Liver (tissue), 9 donors: ENCODE measurements around the gene BPIFA3. TPM values are rescaled to one million over a fixed set of nuclear protein-coding genes. Genes with fewer than 3 reads are reported as not detected.
A peak's percentile ranks its signal among the peaks of the same experiment; 100 is the strongest.

Experiments
- DNase-seq: peaks from one replicate; pipeline ENCODE4 v3.0.0-alpha.2; 2017; ENCODE audit warnings: low spot score
- H3K27ac ChIP-seq, 2 donors: one replicate each; pipeline ENCODE4 v1.7.0; 2013; ENCODE audit warnings: inconsistent platforms in 2 of 2, low read length in 2 of 2, control low read depth in 1 of 2, low read depth in 1 of 2, mild to moderate bottlenecking in 1 of 2
- H3K27me3 ChIP-seq, 4 donors: one replicate each; pipeline versions ENCODE4 v1.6.1 to v1.7.0; 2013; ENCODE audit warnings: low read length in 3 of 4, inconsistent platforms in 1 of 4, mild to moderate bottlenecking in 1 of 4, moderate library complexity in 1 of 4; ENCODE audit not compliant: control insufficient read depth in 4 of 4, insufficient read depth in 4 of 4
- H3K36me3 ChIP-seq, 4 donors: one replicate each; pipeline versions ENCODE4 v1.6.1 to v1.7.0; 2013; ENCODE audit warnings: low read length in 3 of 4, mild to moderate bottlenecking in 3 of 4, low read depth in 1 of 4, moderate library complexity in 1 of 4; ENCODE audit not compliant: control insufficient read depth in 4 of 4, insufficient read depth in 3 of 4
- H3K4me1 ChIP-seq, 4 donors: one replicate each; pipeline versions ENCODE4 v1.6.1 to v1.7.0; 2013; ENCODE audit warnings: low read length in 3 of 4, mild to moderate bottlenecking in 3 of 4, moderate library complexity in 1 of 4; ENCODE audit not compliant: control insufficient read depth in 4 of 4, insufficient read depth in 4 of 4
- H3K4me3 ChIP-seq, 3 donors: one replicate each; pipeline versions ENCODE4 v1.6.1 to v1.7.0; 2013; ENCODE audit warnings: low read length in 3 of 3, control low read depth in 1 of 3, low read depth in 1 of 3, mild to moderate bottlenecking in 1 of 3
- H3K9ac ChIP-seq, 2 donors: one replicate each; pipeline ENCODE4 v1.7.0; 2013; ENCODE audit warnings: low read length in 2 of 2, mild to moderate bottlenecking in 2 of 2, moderate library complexity in 2 of 2, control low read depth in 1 of 2, low read depth in 1 of 2
- H3K9me3 ChIP-seq, 4 donors: one replicate each; pipeline versions ENCODE4 v1.6.1 to v1.7.0; 2013; ENCODE audit warnings: low read length in 3 of 4; ENCODE audit not compliant: control insufficient read depth in 4 of 4
- ATF3 ChIP-seq: IDR thresholded peaks from 2 replicates; pipeline ENCODE4 v1.6.1; 2016; ENCODE audit warnings: antibody characterized with exemption
- EGR1 ChIP-seq, 2 donors: IDR thresholded peaks; 2 replicates each; pipeline ENCODE4 v1.6.1; 2016 to 2018; ENCODE audit warnings: antibody characterized with exemption in 2 of 2, low read depth in 2 of 2
- FOXA1 ChIP-seq: IDR thresholded peaks from 2 replicates; pipeline ENCODE4 v1.6.1; 2016; ENCODE audit warnings: antibody characterized with exemption
- FOXA2 ChIP-seq: IDR thresholded peaks from 2 replicates; pipeline ENCODE4 v1.6.1; 2016; ENCODE audit warnings: antibody characterized with exemption
- GABPA ChIP-seq, 2 donors: IDR thresholded peaks in 1 of 2; conservative IDR thresholded peaks in 1 of 2; 2 replicates each; pipeline ENCODE4 v1.6.1; 2016; ENCODE audit warnings: antibody characterized with exemption in 2 of 2, mild to moderate bottlenecking in 1 of 2, moderate library complexity in 1 of 2
- HNF4A ChIP-seq, 2 donors: conservative IDR thresholded peaks; 2 replicates each; pipeline ENCODE4 v1.6.1; 2016; ENCODE audit warnings: antibody characterized with exemption in 2 of 2, mild to moderate bottlenecking in 2 of 2
- HNF4G ChIP-seq: IDR thresholded peaks from 2 replicates; pipeline ENCODE4 v1.6.1; 2016; ENCODE audit warnings: antibody characterized with exemption
- JUND ChIP-seq, 2 donors: IDR thresholded peaks; 2 replicates each; pipeline ENCODE4 v1.6.1; 2016; ENCODE audit warnings: antibody characterized with exemption in 2 of 2
- NR2F2 ChIP-seq: IDR thresholded peaks from 2 replicates; pipeline ENCODE4 v1.6.1; 2016; ENCODE audit warnings: antibody characterized with exemption
- RAD21 ChIP-seq, 2 donors: IDR thresholded peaks; 2 replicates each; pipeline ENCODE4 v1.6.1; 2016; ENCODE audit warnings: antibody characterized with exemption in 2 of 2, mild to moderate bottlenecking in 2 of 2
- REST ChIP-seq: IDR thresholded peaks from 2 replicates; pipeline ENCODE4 v1.6.1; 2016; ENCODE audit warnings: antibody characterized with exemption, mild to moderate bottlenecking
- RXRA ChIP-seq, 2 donors: IDR thresholded peaks; 2 replicates each; pipeline ENCODE4 v1.6.1; 2017 to 2018; ENCODE audit warnings: antibody characterized with exemption in 2 of 2, mild to moderate bottlenecking in 1 of 2
- SP1 ChIP-seq: IDR thresholded peaks from 2 replicates; pipeline ENCODE4 v1.6.1; 2018; ENCODE audit warnings: antibody characterized with exemption, mild to moderate bottlenecking
- TAF1 ChIP-seq: conservative IDR thresholded peaks from 2 replicates; pipeline ENCODE4 v1.6.1; 2016; ENCODE audit warnings: antibody characterized with exemption, mild to moderate bottlenecking
- YY1 ChIP-seq: IDR thresholded peaks from 2 replicates; pipeline ENCODE4 v1.6.1; 2016; ENCODE audit warnings: antibody characterized with exemption, mild to moderate bottlenecking
- ZBTB33 ChIP-seq: IDR thresholded peaks from 2 replicates; pipeline ENCODE4 v1.6.1; 2016; ENCODE audit warnings: antibody characterized with exemption
- WGBS: extraction: QIAGEN DNeasy Blood & Tissue Kit; methylation state at CpG from one replicate; pipeline ENCODE4 v1.1.7; 2013; 5-methylcytosine and 5-hydroxymethylcytosine counted together
- polyA plus RNA-seq, 2 donors: library from polyadenylated mRNA; stranded (reverse) in 1 of 2; unstranded in 1 of 2; fragments of 200-250 nt in 1 of 2; fragments of >200 nt in 1 of 2; fragmentation: Nextera tagmentation in 1 of 2; extraction: Ambion mirVana in 1 of 2; gene quantifications; one replicate each; pipeline versions ENCODE4 v1.2.1 to v1.2.3, GENCODE V29; 2013 to 2015
- total RNA-seq, 2 donors: library from RNA; depleted of rRNA; stranded (reverse); fragments of >200 nt; gene quantifications; one replicate each; pipeline ENCODE4 v1.2.3, GENCODE V29; 2014
- TF ChIP-seq, protein P1 (sequence below): fragments of 150-350 bp; IDR thresholded peaks from 2 replicates; pipeline ENCODE4 v1.5.1; 2017; ENCODE audit warnings: improper control_type of control experiment, low read depth, low read length; ENCODE audit not compliant: missing input control
- TF ChIP-seq, protein P2 (sequence below): IDR thresholded peaks from 2 replicates; pipeline ENCODE4 v1.6.1; 2016; ENCODE audit warnings: antibody characterized with exemption
- donor health status: healthy.
- donor health status: healthy.
- donor health status: healthy.
- donor health status: healthy.
- donor health status: healthy.

The BPIFA3 gene
- total and polyA plus RNA-seq, 4 donors: not detected

- no peak overlapping the region for H3K27ac ChIP-seq
- H3K4me3 ChIP-seq: no peak overlapping the region
- no peak for DNase-seq
- no peaks in the 10 kb centered on the region for H3K4me1 ChIP-seq
- H3K27me3 ChIP-seq: no peaks in the 10 kb centered on the region
- no peak overlapping the region for H3K9ac ChIP-seq
- no peak for TF ChIP-seq YY1
- WGBS: 87% methylated on average over 9 of the region's 9 CpGs
- no peaks in the 10 kb centered on the region for H3K36me3 ChIP-seq
- no peaks in the 10 kb centered on the region for H3K9me3 ChIP-seq
Measured at GRCh38 chr20:33177866-33178265, 39.3 kb upstream of the BPIFA3 start.

GRCh38 chr20:33178726-33179125, 38.4 kb upstream of the BPIFA3 start:
- no peak for DNase-seq
- WGBS: 66% methylated on average over 6 of the region's 6 CpGs
- peaks cover 0 to 5% (median 0%) of the 10 kb centered on the region in 4 donors for H3K9me3 ChIP-seq

More at GRCh38 chr20:33178726-33179125, 38.4 kb upstream of the BPIFA3 start:
- Histone ChIP-seq H3K27me3 (peaks cover 0 to 2% (median 0%) of the 10 kb centered on the region in 4 donors), H3K36me3 (no peaks in the 10 kb centered on the region), H3K4me3 (no peak overlapping the region), H3K27ac (no peak overlapping the region), H3K4me1 (no peaks in the 10 kb centered on the region), H3K9ac (no peak overlapping the region)
- no peak for TF ChIP-seq HNF4G
- no peak for TF ChIP-seq GABPA (IDR thresholded peaks at IDR 0.05 in 1 of 2, conservative IDR thresholded peaks at IDR 0.05 in 1 of 2)
- TF ChIP-seq, protein P1, sequence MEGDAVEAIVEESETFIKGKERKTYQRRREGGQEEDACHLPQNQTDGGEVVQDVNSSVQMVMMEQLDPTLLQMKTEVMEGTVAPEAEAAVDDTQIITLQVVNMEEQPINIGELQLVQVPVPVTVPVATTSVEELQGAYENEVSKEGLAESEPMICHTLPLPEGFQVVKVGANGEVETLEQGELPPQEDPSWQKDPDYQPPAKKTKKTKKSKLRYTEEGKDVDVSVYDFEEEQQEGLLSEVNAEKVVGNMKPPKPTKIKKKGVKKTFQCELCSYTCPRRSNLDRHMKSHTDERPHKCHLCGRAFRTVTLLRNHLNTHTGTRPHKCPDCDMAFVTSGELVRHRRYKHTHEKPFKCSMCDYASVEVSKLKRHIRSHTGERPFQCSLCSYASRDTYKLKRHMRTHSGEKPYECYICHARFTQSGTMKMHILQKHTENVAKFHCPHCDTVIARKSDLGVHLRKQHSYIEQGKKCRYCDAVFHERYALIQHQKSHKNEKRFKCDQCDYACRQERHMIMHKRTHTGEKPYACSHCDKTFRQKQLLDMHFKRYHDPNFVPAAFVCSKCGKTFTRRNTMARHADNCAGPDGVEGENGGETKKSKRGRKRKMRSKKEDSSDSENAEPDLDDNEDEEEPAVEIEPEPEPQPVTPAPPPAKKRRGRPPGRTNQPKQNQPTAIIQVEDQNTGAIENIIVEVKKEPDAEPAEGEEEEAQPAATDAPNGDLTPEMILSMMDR: no peak
- TF ChIP-seq FOXA1: no peak
- TF ChIP-seq ATF3: no peak
- TF ChIP-seq NR2F2: peak; percentile 48
- TF ChIP-seq RAD21 (IDR thresholded peaks at IDR 0.05): peak in 1 of 2 donors; percentile 9
- no peak for TF ChIP-seq ZBTB33
- TF ChIP-seq, protein P2, sequence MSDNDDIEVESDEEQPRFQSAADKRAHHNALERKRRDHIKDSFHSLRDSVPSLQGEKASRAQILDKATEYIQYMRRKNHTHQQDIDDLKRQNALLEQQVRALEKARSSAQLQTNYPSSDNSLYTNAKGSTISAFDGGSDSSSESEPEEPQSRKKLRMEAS: no peak
- TF ChIP-seq REST: no peak
- TF ChIP-seq TAF1: no peak
- no peak for TF ChIP-seq JUND (IDR thresholded peaks at IDR 0.05)
- peak; percentile 8 to 72 for TF ChIP-seq HNF4A (conservative IDR thresholded peaks at IDR 0.05)
- TF ChIP-seq SP1: peak; percentile 54
- no peak for TF ChIP-seq FOXA2
- peak; percentile 21 to 78 for TF ChIP-seq RXRA (IDR thresholded peaks at IDR 0.05)
- TF ChIP-seq EGR1 (IDR thresholded peaks at IDR 0.05; ENCODE audit: low read depth in 2 of 2): no peak
- TF ChIP-seq YY1: no peak
